ENCODE data around the gene CRNN.
A peak's percentile ranks its signal among the peaks of the same experiment; 100 is the strongest.

- TF ChIP-seq GLI4 (tag by site-specific recombination; IDR thresholded peaks at IDR 0.05) = no peak
- TF ChIP-seq ZNF202 (tag by site-specific recombination; IDR thresholded peaks at IDR 0.05; ENCODE audit: borderline replicate concordance) = no peak
- TF ChIP-seq CTCF (tag by site-specific recombination; IDR thresholded peaks at IDR 0.05) = peak; percentile 75
- TF ChIP-seq ZNF280D (tag by site-specific recombination; IDR thresholded peaks at IDR 0.05) = no peak
- no peak for TF ChIP-seq ZNF510 (tag by site-specific recombination; IDR thresholded peaks at IDR 0.05; ENCODE audit: insufficient replicate concordance)
- no peak for TF ChIP-seq RBAK (tag by site-specific recombination; IDR thresholded peaks at IDR 0.05)
- no peak for TF ChIP-seq ZBTB1 (tag by site-specific recombination; IDR thresholded peaks at IDR 0.05)
- no peak for TF ChIP-seq YY1 (tag by site-specific recombination; IDR thresholded peaks at IDR 0.05)
- TF ChIP-seq ZNF785 (tag by site-specific recombination; IDR thresholded peaks at IDR 0.05) = no peak
- no peak for TF ChIP-seq ZNF24 (tag by site-specific recombination; IDR thresholded peaks at IDR 0.05)
- no peak for TF ChIP-seq ZNF239 (tag by site-specific recombination; IDR thresholded peaks at IDR 0.05)
Observed at GRCh38 chr1:152458384-152459185, 44.5 kb upstream of the CRNN start.
